CD4-positive, alpha-beta T cell treated with Interferon alpha-2 for 1 hour (primary cell): Measurements from ENCODE around the gene SLC50A1.

Experiments used
- DNase-seq, 2 donors: peaks; one replicate each; pipeline ENCODE4 v3.0.0-alpha.2; 2020 to 2022

SLC50A1 gene

DNA sequence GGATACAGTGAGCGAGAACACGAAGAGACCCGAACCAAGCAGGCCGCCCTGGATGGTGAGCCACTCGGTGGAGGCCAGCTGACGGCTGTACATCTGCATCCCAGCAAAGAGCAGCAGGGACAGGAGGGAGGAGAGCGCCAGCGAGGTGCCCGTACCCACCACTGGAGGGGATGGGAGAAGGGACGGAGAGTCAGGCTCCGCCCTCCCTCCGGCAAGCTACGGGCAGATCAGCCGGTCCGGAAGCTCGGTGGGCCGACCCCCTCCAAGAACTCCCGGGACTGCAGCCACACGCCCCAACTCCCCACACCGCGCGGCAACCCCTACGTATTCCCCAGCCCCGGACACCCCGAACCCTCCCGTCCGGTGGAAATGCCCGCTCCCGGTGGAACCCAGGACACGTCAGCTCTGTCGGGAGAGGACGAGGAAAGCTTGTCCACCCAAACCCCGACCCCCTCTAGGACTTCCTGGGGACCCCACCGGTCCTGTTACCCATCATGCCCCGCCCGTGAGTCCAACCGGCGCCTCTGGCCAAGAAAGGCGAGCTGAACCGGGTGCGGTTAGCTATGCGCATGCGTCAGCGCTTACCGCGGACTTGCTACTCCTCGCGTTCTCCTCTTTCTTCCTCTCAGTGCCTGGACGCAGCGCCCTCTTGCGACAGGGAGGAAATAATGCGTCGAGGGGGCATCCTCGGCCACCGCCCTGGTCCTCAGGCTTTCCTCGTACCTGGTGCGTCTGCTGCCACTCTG lies 37.3 kb downstream of the SLC50A1 start, which contains the start of gene KRTCAP2:
Gene KRTCAP2 (minus strand): TSS at position 573 of the 746 bp plus-strand sequence. CDS start 80 bp downstream, at position 493.
- DNase-seq: peak; percentile 96

DNA sequence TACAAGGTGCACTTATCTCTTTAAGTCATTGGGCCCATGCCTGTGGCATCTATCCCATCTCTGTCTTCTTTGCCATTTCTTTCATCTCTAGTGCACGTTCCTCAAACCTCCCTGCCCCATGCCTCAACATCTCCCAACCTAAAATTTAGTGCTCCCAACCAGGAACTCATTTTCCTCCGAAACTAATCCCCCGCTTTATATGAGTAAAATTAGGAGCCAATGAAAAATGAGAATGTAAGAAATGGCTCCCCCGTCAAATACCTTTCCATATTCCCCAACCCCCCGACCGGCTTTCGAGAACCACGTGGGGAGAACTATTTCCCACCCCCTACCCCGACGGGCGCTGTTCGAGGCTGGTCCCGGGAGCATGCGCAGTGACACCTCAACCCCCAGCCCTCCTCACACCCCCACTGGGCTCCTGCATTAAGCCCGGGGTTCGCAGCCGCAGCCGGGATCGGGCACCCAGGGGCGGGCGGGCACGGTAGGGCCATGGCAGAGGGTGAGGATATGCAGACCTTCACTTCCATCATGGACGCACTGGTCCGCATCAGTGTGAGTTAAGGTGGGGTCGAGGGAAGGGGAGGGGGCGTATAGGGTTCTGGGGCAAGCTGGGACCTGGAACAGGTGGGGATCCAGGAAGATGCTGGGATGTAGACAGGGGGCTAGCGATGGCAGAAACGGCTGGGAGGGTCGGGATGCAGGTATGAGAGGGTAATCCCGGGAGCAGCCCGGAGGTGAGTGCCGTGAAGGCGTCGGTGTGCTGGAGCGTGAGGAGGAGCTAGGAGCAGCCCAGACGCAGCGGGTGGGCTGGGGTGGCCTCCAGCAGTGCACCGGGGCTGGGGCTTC lies 38.0 kb downstream of the SLC50A1 start, which contains the start of gene TRIM46:
Gene TRIM46 (plus strand): TSS at position 372 of the 846 bp plus-strand sequence. CDS start 118 bp downstream, at position 490.
- peak; percentile 64 to 78 for DNase-seq

DNA sequence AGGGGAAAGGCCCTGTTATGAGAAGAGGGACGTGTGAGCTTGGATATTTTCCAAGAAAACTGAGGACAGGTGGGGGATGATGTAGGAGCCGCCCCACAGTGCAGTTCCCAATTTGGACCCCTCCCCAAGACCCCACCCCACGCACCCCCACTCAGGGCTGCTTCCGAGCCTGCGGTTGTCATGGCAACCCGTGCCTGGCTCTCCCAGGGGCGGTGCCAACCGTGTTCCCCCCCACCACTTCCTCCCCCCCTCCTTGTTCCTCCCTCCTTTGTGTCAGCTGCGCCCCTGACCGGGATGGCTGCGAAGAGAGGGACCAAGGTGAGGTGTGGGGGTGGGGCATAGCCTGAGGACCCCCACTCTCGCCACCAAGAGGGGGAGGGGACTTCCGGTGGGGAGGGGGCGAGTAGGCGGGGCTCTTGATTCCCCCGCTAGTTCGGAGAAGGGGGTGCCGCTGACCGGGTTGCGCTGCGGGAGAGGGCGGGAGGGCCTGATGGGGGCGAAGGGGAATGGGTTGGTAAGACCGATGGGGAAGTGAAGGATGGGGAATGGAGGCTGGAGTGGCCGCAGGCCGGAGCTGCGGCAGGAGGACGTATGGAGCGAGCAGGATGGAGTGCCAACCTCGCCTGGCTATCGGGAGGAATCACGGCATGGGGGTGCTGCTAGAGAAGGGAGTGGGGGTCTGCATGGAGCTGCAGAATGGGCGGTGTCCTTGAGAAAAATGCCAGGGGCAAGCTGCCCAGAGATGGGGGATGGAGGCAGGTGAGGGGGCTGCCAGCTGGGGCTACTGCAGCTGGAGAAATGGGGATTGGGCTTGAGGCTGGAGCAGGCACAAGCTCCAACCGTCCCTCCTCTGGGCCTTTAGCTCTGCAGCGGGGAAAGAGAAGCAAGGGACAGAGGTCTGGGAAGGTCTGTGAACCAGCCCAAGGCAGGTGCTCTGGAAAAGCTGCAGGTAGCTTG lies 39.0 kb downstream of the SLC50A1 start:
- peak; percentile 54 to 75 for DNase-seq

DNA sequence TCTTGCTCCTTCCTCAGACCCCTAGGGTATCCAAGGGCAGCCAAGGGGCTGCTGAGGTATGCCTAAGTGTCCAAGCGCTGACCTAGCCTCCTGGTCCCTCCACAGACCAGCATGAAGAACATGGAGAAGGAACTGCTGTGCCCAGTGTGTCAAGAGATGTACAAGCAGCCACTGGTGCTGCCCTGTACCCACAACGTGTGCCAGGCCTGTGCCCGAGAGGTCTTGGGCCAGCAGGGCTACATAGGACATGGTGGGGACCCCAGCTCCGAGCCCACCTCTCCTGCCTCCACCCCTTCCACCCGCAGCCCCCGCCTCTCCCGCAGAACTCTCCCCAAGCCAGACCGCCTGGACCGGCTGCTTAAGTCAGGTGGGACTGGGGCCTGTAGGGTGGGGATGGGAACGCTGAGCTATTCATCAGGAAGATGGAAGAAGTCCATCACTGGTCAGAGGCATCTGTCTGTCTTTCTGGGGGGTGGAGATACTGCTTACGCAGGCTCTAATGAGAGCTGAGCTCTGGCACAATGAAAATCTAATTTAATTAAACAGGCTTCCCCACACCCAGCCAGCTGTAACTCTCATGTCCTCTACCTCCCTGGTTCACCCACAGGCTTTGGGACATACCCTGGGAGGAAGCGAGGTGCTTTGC lies 39.8 kb downstream of the SLC50A1 start:
- no peak for DNase-seq

DNA sequence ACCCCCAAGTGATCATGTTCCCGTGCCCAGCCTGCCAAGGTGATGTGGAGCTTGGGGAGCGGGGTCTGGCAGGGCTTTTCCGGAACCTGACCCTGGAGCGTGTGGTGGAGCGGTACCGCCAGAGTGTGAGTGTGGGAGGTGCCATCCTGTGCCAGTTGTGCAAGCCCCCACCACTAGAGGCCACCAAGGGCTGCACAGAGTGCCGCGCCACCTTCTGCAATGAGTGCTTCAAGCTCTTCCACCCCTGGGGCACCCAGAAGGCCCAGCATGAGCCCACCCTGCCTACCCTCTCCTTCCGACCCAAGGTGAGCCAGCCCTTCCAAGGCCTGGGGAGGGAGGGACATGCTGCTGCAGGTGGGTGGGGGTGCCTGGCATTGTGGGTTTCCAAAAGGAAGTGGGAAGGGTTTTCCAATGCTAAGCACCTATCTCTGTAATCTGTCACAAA lies 40.3 kb downstream of the SLC50A1 start:
- DNase-seq: peak in 1 of 2 donors; percentile 37

DNA sequence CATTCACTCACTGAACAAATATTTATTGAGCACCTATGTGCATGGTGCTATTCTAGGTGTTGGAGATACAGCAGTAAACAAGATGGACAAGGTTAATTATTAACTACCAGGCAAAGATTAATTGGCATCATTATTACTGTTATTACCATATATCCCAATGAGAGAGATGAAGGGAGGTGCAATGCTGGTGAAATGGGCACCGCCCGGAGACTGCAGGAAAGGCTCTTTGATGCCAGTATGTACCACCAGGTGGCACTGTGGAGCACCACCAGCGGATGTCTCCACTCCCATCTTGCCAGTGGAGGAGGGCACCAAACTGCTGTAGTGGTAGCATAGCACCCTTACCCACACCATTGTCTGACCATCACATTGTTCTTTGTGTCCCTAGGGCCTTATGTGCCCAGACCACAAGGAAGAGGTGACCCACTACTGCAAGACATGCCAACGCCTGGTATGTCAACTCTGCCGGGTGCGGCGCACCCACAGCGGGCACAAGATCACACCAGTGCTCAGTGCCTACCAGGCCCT lies 41.0 kb downstream of the SLC50A1 start:
- peak; percentile 80 to 86 for DNase-seq

DNA sequence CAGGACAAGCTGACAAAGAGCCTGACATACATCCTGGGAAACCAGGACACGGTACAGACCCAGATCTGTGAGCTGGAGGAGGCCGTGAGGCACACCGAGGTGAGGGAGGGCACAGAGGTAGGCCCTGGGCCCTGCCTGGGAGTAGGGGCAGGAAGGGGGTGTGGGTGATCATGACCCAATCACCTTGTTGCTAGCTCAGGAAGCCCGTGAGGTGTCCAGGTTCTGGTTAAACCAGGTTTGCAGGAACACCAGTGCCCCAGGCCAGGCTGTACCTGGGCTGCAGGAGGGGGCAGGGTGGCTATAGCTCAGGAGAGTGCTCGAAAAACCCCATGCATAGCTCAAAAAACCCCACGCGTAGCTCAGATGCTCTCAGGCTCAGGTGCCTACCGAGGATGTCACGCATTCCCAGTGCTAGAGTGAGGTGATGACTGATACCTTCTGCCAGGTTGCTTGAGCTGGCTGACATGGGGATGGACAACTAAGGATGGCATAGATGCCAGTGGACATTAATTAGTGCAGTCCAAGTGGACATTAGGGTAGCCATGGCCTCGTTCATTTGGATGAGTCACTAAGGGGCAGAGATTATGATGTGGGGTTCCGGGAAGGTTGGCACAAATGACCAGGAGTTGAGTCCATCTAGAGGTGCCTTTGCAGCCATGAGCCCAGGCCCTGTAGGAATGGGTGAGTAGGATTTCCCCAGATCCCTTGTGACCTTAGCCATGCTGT lies 41.7 kb downstream of the SLC50A1 start:
- DNase-seq: no peak

DNA sequence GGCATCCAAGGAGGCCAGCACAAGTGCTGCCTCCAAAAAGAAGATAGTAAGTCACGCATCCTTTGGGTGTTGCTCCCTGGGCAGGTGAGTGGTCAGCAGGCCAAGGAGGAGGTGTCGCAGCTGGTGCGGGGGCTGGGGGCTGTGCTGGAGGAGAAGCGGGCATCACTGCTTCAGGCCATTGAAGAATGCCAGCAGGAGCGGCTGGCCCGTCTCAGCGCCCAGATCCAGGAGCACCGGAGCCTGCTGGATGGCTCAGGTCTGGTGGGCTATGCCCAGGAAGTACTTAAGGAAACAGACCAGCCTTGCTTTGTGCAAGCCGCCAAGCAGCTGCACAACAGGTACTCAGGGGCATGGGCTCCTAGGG lies 42.2 kb downstream of the SLC50A1 start:
- DNase-seq: no peak

DNA sequence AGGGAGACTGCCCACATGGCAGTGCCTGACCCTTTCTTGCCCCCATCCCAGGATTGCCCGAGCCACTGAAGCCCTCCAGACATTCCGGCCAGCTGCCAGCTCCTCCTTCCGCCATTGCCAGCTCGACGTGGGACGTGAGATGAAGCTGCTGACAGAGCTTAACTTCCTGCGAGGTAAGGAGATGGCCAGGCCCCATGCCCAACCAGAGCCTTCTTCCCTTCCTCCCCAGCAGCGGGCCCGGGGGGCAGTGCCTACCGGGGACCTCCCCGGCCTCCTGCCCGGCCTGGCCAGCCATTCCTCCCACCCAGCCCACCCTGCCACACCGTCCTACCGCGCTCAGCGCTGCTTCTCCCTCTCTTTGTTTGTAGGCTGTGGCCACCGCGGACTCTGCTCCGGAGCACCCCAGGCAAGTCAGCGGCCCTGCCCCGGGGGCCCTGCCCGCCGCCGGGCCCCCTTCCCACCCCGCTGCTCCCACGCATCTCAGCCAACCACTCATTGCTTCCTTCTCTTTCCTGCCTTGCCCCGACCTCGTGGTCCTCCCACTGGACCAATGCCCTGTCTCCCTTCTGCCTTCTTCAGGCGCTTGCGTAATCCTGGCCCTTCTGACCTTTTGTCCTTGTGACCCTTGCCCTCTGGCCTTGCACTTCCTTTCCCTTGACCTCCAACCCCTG lies 42.9 kb downstream of the SLC50A1 start:
- peak in 1 of 2 donors; percentile 28 for DNase-seq

DNA sequence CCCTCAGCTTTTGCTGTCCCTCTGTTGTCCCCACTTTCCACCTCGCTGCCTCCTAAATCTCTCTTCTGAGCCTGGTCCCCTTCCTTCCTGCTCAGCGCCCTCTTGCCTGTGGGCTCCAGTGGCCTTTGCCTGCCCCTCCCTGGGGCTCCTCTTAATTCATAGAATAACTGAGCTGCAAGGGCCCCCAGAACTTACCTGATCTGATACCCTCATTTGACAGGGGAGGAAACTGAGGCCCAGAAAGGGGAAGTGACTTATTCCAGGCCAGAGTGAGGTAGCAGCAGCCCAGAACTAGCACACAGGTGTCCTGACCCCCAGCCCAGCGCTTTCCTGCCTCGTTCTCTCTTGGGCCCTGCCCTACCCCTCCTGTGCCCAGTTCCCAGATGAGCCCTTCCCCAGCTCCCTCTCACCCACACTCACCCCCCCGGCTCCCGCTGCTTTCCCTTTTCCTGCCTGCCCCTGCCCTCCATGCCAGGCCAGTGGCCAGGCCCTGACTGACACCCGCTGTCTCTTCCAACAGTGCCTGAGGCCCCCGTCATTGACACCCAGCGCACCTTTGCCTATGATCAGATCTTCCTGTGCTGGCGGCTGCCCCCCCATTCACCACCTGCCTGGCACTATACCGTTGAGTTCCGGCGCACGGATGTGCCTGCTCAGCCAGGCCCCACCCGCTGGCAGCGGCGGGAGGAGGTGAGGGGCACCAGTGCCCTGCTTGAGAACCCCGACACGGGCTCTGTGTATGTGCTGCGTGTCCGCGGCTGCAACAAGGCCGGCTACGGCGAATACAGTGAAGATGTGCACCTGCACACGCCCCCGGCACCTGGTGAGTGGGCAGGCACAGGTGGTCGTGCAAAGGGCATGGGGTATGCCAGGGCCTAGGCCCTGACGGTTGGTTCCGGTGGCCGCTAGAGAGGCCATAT lies 43.7 kb downstream of the SLC50A1 start:
- DNase-seq: no peak

DNA sequence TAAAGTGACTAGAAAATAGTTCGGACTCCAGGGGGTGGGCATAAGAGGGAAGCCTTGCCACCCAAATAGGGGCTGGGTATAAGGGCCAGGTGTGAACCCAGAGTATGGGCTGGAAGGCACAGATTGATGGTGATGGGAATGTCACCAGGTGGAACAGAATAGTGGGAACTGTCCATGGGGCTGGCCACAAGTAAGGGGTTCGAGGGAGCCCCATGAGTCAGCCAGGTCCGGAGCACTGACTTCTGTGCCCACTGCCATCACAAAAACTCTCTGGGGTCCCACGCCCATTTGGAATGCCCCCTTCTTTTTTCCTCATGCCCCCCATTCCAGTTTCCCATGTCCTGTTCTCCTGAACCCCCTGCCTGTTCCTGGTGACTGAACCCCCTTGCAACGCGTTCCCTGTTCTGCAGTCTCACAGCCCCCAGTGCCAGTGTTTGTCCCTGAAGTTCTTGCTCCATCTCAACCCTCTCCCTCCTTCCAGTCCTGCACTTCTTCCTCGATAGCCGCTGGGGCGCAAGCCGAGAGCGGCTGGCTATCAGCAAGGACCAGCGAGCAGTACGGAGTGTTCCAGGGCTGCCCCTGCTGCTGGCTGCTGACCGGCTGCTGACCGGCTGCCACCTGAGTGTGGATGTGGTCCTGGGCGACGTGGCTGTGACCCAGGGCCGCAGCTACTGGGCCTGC lies 45.9 kb downstream of the SLC50A1 start:
- no peak for DNase-seq

DNA sequence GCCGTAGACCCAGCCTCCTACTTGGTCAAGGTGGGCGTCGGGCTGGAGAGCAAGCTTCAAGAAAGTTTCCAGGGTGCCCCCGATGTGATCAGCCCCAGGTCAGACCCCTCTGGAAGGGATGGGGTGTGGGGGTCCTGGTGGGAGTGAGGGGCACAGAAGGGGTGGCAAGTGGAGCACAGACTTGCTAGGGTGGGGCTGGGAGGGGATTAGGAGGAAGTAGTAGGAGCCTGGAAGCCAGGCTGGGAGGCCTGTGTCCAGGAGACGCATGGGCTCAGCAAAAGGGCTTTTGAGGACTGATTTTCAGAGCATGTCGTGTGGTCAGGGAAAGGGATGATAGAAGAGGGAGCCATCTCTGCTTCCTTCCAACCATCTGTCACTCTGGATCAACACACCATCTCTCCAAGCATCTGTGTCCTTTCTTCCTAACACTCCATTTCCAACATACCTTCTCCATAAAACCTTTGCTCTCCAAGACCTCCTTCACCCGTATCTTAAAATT lies 46.4 kb downstream of the SLC50A1 start:
- no peak for DNase-seq

DNA sequence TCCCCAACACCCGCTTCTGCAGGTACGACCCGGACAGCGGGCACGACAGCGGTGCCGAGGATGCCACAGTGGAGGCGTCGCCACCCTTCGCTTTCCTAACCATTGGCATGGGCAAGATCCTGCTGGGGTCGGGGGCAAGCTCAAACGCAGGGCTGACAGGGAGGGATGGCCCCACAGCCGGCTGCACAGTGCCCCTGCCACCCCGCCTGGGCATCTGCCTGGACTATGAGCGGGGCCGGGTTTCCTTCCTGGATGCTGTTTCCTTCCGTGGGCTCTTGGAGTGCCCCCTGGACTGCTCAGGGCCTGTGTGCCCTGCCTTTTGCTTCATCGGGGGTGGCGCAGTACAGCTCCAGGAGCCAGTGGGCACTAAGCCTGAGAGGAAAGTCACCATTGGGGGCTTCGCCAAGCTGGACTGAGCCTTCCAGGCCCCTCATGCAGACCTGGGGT lies 48.1 kb downstream of the SLC50A1 start:
- no peak for DNase-seq

DNA sequence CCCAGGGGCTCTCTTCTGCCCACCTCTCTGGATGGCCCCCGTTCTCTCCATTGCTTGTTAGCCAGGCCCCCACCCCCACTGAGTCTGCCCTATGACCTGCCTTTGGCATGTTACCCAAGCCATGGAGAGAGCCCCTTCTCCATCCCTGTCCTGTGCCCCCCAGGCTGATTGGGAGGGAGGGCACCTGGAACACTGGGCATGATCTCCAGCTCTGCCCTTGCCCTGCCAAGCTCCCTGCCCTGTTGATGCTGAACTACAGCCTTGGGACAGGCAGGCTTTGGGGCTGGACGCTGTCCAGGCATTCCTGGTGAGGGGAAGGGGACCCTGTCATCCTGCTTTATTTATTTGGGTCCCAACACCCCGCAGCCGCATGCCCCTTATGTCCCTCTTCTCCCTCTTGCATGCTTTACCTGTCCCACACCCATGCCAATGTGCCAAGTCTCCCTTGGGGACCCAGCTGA lies 48.7 kb downstream of the SLC50A1 start:
- no peak for DNase-seq

DNA sequence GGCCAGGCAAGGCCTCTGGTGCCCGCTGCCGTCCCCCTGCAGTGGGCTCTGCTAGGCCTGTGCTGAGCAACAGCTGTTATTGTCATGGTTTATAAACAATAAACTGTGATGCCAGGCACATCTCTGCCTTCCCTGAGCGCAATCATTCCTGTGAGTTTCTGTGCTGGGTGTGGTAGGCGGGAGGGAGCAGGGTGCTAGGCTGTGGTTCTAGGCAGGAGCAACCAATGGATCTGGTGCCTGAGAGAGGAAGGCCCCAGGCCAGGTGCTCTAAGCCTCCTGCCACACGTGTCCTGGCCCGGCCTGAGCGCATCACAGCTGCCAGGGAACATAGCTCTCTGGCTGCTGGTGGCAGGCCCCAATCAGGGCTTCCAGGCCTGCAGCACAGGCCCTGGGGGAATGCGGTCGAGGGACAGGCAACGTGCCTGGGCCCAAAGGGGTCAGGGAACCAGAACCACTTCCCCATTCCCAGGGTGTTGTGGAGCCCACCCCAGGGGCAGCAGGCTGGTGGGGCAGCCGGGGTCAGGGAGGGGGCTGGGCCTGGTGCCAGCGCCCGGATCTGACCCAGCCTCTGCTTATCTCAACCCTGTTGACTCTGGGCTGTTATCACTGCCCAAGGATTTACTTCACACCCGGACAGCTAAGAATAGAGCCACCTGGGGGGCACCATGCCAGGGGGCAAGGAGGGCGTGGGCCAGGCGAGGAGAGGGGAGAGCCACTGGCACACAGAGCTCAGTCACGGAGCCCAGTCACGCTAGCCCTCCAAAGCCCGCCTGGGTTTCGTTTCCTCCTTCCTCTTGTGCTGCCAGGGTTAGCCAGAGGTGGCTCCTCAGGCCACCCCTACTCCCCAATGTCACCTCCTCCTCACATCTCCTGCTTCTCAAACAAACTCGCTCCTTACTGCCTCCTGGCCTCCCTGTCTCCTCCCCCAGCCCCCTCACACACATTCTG lies 49.5 kb downstream of the SLC50A1 start:
- DNase-seq: peak in 1 of 2 donors; percentile 75

DNA sequence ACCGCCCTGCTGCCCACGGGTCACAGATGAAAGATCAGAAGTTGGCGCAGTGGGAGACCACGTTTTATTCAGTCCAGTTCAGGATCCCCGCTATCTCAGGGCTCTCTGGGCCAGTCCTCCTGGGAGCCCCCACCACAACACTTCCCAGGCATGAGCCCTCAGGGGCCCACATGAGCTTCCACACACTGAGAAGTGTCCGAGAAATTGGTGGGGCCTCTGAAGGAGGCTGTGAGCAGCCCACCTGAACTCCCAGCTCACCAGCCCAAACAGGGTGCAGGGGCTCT lies 50.1 kb downstream of the SLC50A1 start:
- DNase-seq: no peak

DNA sequence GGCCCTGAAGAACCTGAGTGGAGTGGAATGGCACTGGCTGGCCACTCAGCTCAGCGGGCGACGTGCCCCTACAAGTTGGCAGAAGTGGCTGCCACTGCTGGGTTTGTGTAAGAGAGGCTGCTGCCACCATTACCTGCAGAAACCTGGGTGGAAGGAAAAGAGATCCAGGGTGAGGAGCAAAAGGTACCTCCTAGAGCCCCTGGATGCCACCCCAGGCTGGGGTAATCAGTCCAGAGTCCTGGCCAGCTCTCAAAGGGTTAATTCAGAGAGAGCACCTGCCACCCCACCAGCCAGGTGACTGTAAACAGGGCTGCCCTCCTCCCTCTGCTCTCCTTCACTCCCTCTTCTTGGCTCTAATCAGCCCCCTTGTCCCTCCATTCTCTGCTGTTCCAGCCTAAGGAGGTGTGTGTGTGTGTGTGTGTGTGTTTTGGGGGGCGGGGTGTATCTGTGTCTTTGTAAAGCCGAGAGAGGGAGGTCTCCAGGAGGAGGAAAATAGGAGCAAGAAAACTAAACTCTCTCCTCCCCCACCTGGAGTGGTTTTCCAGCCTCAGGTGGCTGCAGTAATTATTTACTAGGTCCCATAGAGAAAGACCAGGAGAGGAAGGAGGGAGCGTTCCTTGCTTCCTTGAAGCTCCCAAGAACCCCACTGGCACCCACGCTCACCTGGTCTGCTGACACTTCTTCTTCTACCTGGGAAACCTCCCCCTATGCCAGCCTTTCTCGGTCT lies 50.6 kb downstream of the SLC50A1 start:
- no peak for DNase-seq
